ENCODE measurements around the gene NAA35.
"Not testable (repeated sequence)": the region's sequence is repeated elsewhere in the genome, so short reads cannot be mapped to it uniquely, and the experiment has no call there.

The NAA35 gene

DNA sequence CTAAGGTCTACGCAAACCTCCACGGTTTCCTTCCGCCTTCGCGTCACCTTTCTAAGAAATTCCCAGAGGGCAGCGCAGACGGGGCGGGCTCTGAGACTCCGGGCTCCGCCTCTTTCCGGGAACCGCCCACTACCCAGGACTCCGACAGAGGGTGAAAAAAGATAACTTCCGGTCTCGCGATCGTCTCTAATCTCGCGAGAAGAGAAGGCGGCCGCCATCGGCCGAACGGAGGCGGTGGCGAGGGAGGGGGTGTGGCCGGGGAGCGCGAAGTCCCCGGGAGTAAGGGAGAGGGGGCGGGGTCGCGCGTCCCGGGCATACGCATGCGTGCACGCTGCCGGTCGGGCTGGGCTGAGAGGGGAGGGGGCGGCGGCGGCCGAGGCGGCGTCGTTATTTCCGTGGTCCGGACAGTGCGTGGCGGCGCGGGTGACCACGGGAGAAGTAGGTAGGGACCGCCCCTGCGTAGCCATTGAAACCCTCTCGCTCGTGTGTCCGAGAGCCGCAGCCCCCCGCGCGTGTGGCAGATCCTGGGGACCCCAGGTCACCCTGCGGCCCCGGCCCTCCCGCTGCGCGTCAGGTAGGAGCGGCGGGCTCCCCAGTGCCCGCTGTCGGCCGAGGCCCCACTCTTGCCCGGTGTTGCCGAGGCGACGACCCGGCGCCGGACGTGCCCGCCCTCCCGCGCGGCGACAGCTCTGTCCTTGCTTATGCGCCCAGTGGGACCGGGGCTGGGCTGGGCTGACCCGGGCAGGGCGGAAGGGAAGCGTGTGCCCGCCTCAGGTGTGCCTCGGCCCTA is at the start of gene NAA35:
Gene NAA35, plus strand, starts transcription at position 315 of the 790 bp plus-strand sequence. CDS start 1,014 bp downstream, outside the sequence.
- in situ Hi-C loops (cut with HindIII; ENCODE audit: low sequenced_read_pairs) = no loop called here

- in situ Hi-C loops (cut with HindIII; ENCODE audit: low sequenced_read_pairs) = no loop called here
Measured at GRCh38 chr9:85892401-85892800, 48.5 kb upstream of the NAA35 start.

DNA sequence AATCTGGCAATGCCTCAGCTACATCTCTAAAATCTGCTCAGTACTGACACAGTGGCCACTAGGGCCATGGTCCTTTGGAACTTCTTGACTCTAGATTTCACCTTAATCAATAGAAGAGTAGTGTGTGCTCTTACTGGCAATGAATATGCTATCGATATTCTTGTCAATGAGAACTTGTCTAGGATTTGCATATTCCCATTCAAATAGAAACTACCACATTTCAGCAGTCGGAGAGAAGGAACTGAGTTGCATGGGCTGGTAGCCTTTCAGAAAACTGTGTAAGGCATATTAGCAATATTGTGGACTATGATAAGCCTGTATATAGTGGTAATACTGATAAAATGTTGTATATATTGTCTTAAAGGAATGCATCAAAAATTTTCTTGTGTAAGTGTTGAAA is 45.3 kb upstream of the NAA35 start:
- in situ Hi-C loops (cut with HindIII; ENCODE audit: low sequenced_read_pairs) = no loop called here

DNA sequence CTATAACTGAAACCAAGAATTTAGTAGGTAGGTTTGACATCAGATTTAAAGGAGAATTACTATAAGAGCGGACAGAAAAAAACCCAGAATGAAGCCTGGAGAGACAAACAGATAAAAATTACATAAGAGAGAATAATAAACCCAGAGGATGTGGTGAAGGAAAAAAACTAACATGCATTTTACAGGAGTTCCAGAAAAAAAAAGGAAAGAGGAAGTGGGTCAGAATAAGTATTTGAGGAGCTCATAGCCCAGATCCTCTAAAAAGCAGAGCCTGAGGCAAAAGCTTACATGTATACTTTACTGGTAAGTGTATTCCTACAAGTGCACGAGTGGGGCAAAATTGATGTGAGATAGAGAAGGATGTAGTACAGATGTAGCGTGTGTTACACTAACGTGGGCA is 43.1 kb upstream of the NAA35 start:
- in situ Hi-C loops (cut with HindIII; ENCODE audit: low sequenced_read_pairs) = no loop called here

- in situ Hi-C loops (cut with HindIII; ENCODE audit: low sequenced_read_pairs) = no loop called here
Measured at GRCh38 chr9:85898332-85898731, 42.6 kb upstream of the NAA35 start.

- in situ Hi-C loops (cut with HindIII; ENCODE audit: low sequenced_read_pairs) = no loop called here
Measured at GRCh38 chr9:85899388-85899787, 41.6 kb upstream of the NAA35 start.

GRCh38 chr9:85900504-85901201 is 40.3 kb upstream of the NAA35 start:
- in situ Hi-C loops (cut with HindIII; ENCODE audit: low sequenced_read_pairs) = no loop called here

- in situ Hi-C loops (cut with HindIII; ENCODE audit: low sequenced_read_pairs) = no loop called here
Measured at GRCh38 chr9:85904975-85905374, 36.0 kb upstream of the NAA35 start.

DNA sequence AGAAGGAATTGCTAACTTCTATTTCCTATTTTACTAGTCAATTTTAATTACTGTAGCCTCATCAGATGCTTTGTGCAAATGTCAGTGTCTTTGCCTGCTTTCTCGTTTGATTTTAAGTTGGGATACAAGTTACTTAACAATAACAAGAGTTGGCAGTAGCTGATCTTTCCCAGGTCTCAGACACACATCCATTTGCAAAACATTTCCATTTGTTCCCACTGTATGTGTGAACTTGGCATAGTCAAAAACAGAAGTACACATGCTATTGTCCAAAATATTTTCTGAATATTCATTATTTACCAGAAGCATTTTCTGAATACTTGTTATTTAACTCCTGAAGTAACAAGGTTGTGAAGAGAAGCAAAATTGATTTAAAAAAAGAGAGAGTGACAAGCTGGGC is 35.0 kb upstream of the NAA35 start:
- in situ Hi-C loops (cut with HindIII; ENCODE audit: low sequenced_read_pairs) = no loop called here

DNA sequence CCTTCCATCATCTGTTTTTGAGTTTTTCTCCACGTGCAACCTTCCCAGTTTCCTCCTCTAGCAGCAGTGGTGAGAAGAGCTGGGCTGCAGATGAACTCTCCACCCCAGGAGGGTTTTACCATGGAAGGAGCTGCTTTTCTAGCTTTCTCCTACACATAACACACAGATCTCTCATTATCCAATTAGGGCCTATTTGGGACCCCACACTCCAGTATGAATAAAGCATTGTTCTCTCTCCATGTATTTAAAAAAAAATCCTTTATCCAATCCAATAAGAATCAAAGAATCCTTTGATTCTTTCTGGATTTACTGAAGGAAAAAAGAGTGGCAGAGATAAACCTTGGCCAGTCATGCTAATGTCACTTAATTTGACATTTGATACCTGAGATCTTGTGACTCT is 31.6 kb upstream of the NAA35 start:
- in situ Hi-C loops (cut with HindIII; ENCODE audit: low sequenced_read_pairs) = no loop called here

DNA sequence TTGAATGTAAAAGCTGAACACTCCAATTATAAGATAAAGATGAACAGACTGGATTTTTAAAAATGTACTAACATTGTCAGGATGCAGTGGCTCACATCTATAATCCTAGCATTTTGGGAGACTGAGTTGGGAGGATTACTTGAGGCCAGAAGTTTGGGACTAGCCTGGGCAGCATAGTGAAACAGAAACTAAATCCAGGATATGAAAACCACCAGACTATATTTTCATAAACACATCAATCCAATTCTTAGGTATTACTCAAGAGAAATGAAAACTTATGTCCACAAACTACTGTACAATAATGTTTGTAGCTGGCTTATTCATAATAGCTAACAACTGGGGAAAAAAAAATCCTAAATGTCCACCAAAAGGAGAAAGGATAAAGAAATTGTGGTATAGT is 26.8 kb upstream of the NAA35 start:
- in situ Hi-C loops (cut with HindIII; ENCODE audit: low sequenced_read_pairs) = no loop called here

- in situ Hi-C loops (cut with HindIII; ENCODE audit: low sequenced_read_pairs) = no loop called here
Measured at GRCh38 chr9:85917756-85918155, 23.2 kb upstream of the NAA35 start.

GRCh38 chr9:85925493-85925892 is 15.5 kb upstream of the NAA35 start:
- in situ Hi-C loops (cut with HindIII; ENCODE audit: low sequenced_read_pairs) = no loop called here

- in situ Hi-C loops (cut with HindIII; ENCODE audit: low sequenced_read_pairs) = no loop called here
Measured at GRCh38 chr9:85927076-85927475, 13.9 kb upstream of the NAA35 start.

DNA sequence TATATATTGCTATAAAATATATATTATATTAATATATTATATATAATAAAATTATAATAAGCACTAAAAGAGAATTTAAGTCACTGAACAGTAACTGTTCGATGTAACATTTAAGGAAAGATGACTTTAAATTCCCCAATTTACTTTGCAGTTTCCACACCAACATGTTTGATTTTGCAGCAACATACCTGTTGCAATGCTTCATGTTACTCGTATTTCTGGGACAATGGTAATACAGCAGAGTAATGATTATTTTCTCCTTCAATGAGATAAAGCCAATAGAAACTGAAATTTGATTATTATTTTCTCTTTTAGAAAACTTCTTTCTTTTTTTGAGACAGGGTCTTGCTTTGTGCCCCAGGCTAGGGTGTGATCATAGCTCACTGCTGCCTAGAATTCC is 9.5 kb upstream of the NAA35 start:
- in situ Hi-C loops (cut with HindIII; ENCODE audit: low sequenced_read_pairs) = no loop called here

DNA sequence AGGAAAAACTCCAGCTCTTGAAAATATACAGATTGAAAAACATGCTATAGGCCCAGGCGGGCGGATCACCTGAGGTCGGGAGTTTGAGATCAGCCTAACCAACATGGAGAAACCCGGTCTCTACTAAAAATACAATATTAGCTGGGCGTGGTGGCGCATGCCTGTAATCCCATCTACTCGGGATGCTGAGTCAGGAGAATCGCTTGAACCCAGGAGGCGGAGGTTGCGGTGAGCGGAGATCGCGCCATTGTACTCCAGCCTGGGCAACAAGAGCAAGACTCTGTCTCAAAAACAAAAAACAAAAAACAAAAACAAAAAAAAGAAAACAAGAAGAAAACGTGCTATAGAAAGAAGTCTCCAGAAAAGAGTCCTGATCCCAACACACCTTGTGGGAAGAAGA is 5.0 kb upstream of the NAA35 start:
- in situ Hi-C loops (cut with HindIII; ENCODE audit: low sequenced_read_pairs) = not testable (repeated sequence)

DNA sequence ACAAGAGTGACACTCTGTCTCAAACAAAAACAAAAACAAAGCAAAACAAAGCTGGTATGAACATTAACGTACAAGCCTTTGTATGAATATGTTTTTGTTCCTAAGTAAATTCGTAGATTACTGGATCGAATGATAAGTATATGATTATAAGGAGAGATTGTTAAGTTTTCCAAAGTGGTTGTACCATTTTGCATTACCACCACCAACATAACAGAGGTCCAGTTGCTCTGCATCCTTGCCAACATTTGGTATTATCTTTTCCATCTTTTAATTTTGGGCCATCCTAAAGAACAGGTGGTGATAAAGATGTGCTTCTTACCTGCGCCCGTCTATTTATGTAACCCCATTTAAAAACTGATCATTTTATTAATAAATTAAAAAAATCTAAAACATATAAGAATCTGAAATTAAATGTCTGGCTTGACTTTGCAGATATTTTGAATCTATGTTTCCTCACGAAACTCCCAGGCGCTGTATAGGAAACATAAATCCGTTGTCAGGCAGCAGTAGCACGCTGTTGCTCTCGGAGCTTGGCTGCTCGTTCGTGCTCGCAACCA is 593 bp upstream of the NAA35 start:
- in situ Hi-C loops (cut with HindIII; ENCODE audit: low sequenced_read_pairs) = no loop called here

DNA sequence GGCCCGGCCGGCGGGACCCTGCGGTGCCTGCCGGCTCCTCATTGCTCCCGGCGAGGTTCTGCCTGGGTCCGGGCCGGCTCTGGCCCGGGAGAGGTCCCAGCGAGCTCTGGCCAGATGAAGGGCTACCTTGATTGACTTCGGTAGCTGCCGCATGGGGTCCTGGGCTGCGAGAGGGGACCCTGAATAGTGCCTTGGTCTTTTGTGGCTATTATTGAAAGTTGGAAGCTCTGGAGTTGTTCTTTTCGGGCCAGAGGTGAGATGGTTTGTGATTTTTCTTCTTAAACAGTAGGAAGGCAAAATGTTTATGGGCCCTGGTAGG is 635 bp downstream of the NAA35 start:
- in situ Hi-C loops (cut with HindIII; ENCODE audit: low sequenced_read_pairs) = no loop called here

DNA sequence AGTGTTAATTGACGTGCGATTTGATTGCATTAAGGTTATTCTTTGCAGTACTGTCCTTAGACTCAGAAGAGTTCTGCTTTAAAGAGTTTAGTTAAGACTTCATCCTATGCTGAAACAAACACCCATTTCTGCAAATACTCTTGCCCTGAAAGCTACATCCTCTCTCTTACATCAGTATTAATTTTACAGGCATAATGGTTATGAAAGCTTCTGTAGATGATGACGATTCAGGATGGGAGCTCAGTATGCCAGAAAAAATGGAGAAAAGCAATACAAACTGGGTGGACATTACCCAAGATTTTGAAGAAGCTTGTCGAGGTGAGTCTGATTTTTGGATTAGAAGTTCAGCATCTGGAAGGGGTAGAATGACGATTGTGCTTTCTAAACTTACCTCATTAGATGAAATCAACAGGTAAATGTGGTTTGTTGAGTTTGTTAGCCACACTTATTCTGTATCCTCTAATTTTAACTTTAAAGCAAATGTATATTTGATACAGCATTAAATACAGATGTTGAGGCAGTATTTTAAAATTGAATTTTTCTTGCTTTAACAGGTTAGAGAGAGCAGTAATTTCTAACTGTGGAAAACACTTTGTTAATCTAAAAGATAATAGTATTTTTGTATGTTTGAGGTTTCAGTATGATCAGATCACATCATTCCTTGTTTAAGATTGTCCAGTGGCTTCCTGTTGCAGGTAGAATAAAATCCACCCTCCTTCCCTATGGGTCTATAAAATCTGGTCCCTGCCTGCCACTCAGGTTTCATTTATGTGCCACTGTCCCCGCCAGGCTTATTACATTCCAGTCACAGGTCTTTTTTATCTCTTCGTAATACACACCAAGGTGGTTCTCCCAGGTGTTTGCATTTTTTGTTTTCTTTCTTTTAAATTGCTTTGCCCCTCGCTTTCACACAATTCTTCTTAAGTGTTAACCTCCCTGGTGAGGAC is 1.3 kb downstream of the NAA35 start:
- in situ Hi-C loops (cut with HindIII; ENCODE audit: low sequenced_read_pairs) = no loop called here

DNA sequence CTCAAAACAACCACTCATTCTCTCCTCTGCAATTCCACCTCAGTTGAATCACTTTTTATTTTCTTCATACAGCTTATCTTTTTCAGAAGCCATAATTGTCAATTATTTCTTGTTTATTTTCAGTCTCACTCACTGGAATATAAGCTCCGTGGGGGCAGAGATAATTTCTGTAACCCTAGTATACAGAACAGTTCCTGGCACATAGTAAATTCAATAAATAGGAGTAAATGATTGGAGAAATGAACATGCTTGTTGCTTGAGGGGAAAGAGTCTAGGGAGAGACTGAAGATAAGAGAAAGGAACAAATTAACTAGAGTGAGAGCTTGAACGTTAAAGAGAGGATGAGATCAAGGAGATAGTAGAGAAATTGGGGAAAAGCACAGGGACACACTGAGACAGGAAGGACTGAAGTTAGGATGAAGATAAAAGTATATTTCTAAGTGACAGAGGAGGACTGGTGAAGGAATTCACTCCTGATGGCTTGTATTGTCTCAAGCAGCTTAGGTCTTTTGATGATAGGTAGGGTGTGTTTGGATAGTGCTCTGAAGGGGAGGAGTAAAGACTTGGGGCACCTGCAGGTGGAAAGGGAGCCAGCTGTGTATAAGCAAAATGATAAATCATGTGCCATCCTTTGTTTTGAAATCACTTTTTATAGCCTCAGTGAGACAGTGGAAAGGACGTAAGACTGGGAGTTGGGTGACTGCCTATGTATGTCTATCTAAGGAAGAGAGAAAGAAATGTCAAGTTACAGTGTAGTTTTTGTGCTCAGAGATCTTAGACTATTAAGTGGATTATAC is 2.2 kb downstream of the NAA35 start:
- in situ Hi-C loops (cut with HindIII; ENCODE audit: low sequenced_read_pairs) = no loop called here
